Activated CD8-positive, alpha-beta memory T cell treated with anti-CD3 and anti-CD28 coated beads, Interleukin-2, amount 50 U/mL, for 4 hours (primary cell): ENCODE results near the gene ARID3A.

Source experiments
- DNase-seq: peaks from one replicate; pipeline ENCODE4 v3.0.0-alpha.2; 2020

The ARID3A gene

DNA sequence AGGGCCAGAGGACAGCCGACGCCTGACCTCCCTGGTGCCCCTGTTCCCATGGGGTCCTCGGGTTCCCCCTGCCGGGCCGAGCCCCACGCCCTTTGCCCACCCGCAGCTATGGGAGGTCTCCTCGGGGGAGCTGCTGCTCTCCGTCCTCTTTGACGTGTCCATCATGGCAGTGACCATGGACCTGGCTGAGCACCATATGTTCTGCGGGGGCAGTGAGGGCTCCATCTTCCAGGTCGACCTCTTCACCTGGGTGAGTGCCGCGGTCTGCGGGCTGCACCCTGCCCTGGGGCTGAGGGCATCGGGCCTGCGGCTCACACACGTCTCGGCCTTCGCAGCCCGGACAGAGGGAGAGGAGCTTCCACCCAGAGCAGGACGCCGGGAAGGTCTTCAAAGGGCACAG, 64.9 kb downstream of the ARID3A start:
- DNase-seq, result no peak

DNA sequence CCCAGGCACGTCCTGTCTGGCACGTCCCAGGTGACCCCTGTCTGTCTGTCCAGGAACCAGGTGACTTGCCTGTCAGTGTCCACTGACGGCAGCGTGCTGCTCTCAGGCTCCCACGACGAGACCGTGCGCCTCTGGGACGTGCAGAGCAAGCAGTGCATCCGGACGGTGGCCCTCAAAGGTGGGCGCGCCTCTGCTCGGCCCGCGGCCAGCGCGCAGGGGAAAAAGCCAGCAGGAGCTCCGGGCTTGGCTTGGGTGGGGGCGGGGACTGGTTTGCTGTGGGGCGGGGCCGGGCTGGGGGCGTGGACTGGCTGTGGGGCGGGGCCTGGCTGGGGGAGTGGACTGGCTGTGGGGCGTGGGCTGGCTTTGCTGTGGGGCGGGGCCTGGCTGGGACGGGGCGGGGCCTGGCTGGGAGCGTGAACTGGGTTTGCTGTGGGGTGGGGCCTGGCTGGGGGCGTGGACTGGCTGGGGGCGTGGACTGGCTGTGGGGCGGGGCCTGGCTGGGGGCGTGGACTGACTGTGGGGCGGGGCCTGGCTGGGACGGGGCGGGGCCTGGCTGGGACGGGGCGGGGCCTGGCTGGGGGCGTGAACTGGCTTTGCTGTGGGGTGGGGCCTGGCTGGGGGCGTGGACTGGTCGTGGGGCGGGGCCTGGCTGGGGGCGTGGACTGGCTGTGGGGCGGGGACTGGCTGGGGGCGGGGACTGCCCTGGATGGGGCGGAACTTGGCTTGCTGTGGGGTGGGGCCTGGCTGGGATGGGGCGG, 65.5 kb downstream of the ARID3A start:
- peak; percentile 42 for DNase-seq

DNA sequence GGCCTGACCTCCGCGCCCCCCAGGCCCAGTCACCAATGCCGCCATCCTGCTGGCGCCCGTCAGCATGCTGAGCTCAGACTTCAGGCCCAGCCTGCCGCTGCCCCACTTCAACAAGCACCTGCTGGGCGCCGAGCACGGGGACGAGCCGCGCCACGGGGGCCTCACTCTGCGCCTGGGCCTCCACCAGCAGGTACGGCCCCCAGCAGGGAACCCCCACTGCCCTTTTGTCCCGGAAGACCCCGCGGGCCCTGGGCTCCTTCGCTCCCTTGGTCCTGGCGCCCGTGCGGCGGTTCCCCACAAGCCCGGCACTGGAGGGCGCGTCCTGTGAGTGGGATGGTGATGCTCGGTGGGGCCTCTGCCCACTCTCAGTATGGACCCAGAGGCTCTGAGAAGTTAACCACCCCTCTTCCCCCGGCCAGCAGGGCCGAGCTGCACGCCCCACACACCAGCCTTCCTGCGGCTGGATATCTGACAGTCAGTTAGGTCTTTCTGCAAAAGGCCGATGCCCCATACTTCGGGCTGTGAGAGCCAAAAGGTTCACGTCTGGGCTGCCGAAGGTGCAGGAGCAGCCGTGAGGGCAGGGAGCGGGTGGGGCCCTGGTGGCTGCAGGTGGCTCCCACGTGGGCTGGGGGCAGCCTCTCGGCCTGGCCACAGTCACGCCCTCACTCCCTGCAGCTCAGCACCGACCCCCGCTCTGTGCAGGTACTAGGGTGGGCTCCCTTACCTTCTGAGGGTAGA, 66.3 kb downstream of the ARID3A start:
- no peak for DNase-seq

DNA sequence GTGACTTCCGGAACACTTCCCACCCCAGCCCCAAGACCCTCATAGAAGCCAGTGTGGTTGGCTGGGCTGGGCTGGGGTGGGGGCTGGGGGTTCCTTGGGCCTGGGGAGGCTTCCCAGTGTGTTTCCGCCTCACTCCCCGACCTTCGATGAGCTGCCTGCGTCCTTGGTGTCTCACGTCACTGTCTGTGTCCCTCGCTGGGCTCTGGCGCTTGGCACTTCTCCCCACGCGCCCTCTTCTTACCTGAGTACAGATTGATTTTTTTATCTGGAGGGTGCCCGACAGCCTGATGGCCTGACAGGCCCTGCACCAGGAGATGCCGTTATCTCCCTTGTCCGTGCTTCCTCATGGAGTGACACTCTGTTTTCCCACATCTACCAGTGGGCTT, 66.8 kb downstream of the ARID3A start:
- no peak for DNase-seq

DNA sequence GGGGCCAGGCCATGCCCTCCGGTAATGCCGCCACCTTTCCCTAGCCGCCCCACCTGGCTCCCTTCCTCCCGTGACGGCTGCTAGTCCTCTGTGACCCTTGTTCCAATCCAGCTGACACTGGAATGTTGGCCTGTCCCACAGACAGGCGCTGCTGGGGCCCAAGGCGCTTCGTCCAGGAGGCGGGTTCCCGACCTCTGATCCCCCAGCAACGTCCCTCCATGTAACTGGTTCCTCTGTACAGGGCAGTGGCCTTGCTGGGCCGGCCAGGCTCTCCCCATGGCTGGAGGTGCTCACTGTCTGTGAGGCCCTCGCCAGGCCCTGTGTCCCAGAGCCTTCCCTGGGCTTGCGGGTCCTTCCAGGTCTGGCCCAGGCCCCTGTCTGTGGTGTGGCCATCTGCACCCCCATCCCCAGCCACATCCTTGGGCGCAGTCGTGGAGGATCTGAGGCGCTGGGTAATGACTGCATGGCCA, 67.6 kb downstream of the ARID3A start:
- no peak for DNase-seq

DNA sequence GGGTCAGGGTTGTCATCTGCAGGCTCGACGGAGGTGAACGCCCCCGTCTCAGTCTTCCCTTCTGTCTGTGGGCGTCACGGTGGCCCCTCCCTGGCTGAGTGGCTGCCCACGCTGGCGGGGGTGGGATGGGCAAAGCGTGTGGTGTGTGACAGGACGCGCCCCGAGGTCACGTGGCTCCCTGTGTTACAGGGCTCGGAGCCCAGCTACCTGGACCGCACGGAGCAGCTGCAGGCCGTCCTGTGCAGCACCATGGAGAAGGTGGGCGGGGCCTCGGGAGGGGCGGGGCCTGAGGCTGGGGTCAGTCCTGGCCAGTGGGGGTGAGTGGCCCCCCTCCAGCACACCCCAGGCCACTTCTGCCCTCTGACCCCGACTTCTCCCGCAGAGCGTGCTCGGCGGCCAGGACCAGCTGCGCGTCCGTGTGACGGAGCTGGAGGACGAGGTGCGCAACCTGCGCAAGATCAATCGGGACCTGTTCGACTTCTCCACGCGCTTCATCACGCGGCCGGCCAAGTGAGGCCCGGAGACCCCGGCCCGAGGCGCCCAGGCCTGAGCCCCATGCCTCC, 68.1 kb downstream of the ARID3A start:
- DNase-seq, result no peak

DNA sequence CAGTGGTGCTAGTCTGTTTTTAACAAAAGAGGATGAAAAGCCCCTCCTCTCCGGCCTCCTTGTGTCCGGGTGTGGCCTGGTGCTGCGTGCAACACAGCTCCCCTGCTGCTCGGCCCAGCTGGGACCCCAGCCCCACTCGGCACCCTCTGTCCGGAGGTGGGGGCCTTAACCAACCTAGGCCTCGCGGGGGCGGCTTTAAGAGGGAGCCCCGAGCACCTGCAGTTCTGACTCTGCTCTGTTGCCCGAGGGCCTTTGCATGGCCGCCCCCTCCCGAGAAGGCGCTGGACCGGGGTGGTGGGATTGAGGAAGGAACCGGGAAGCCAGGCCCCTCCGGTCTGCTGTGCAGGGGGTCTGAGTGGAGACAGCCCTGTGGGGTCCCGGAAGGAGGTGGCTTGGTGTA, 68.7 kb downstream of the ARID3A start:
- no peak for DNase-seq

DNA sequence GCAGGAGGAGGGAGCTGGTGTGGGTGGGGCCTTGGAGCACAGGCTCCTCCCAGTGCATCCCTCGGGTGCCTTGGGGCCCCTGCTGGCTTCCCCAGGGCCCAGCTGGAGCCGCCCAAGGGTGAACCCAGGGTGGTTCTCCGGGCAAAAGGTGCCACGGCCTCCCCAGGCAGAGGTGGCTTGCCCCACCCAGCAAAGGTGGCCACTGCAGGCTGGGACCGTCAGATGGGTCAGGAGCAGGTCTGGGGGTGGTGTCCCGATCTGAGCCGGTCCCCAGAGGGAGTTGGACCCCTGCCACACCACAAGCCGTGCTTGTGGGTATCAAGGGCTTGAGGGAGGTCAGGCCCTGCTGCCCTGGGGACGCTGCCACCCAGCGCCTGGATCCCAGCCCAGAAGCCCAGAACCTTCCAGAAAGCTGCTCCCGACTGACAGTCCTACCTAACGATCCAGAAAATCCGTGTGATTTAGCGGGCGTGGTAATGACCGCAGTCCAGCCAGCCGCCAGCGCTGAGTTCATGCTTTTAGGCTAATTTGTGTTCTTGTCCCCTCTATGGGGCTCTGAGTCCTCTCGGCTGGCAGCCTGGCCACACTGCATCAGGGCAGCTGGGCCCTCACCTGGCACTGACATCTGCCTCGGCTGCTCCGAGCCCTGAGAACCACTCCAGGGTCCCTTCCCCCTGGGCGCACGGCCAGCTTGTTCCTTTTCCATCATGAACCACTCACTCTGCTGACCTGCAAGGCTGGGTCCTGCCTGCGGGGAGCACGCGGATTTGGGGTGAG, 69.4 kb downstream of the ARID3A start:
- no peak for DNase-seq

DNA sequence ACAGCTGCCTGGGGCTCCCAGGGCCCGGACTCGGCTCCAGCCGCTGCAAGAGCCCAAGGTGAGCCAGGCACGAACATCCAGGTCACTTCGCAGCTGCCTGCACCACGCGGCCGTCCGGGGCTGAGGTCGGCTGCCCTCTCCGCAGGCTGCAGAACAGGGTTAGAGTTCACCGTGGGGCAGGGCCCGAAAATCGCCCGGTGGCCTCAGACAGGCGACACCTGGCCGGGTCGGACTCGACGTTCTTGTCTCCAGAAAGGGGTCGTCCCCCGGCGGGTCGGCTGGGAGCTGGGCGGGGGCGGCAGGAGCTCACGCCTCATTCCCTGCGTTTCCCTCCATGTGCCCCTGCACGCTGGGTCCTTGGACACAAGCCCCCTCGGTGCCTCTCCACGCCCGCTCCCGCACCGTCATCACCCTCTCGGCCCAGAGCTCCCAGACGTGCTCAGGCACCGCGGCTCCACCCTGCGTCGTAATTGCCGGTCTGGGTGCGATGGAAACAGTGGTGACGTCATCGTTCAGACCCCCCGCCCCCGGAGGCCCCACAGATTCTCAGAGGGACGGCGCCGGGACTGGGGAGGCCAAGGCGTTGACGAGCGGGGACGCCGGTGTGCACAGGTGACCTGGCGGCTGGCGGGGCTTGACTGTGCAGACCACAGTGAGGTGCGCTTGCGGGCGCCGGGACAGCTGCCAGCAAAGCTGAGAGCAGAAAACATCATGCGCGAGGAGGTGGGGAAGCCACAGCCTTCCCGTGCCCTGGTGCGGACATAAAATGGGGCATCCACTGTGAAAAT, 70.4 kb downstream of the ARID3A start:
- peak; percentile 81 for DNase-seq

DNA sequence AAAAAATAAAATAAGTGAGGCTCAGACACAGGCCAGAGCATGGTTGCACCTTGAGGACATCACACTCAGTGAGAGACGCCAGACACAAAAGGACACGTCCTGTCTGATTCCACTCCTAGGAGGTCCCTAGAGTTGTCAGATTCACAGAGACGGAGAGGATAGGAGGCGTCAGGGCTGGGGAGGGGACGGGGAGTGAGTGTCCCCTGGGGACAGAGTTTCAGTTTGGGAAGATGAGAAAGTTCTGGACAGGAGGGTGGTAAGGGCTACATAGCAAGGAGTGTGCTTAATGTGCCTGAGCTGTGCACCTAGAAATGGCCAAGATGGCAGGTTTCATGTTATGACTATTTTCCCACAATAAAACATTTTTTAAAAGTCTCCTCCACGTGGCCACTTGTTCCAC, 72.2 kb downstream of the ARID3A start:
- DNase-seq, result no peak

DNA sequence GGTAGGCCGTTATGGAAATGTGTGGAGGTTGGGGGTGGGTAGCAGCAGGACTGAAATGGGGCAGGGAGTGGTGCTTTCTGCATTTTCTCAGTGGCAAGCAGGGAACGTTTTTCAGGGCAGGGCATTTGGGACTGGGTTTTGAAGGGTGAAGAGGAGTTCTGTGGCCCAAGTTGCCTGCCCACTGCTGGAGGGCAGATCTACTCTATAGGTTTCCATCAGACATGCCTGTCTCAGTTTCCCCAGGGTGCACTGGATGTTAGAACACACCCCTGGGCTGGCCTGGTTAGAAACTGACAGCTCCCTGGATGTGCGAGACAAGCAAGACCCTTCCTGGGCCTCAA, 73.5 kb downstream of the ARID3A start:
- no peak for DNase-seq

DNA sequence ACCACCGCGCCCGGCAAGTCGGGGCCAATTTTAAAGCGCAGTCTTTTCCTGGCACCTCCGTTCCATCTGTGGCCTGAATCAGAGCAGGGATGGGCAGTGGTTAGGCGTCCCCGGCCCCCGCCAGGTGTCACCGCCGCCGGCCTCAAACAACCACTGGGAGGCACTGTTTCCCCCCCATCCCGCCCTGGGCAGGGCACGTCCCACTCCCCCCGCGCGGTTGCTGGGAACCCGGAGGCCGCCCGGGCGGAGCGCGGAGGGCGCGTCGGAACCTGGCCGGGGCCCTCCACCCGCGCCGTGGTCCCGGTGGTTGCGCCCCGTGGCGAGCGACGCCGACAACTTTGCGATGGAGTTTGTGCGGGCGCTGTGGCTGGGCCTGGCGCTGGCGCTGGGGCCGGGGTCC, 74.3 kb downstream of the ARID3A start, which contains the start of gene GRIN3B:
TSS of gene GRIN3B (plus strand) at position 325 of the 400 bp plus-strand sequence. CDS start at position 344, 19 bp downstream.
- DNase-seq, result peak; percentile 67

DNA sequence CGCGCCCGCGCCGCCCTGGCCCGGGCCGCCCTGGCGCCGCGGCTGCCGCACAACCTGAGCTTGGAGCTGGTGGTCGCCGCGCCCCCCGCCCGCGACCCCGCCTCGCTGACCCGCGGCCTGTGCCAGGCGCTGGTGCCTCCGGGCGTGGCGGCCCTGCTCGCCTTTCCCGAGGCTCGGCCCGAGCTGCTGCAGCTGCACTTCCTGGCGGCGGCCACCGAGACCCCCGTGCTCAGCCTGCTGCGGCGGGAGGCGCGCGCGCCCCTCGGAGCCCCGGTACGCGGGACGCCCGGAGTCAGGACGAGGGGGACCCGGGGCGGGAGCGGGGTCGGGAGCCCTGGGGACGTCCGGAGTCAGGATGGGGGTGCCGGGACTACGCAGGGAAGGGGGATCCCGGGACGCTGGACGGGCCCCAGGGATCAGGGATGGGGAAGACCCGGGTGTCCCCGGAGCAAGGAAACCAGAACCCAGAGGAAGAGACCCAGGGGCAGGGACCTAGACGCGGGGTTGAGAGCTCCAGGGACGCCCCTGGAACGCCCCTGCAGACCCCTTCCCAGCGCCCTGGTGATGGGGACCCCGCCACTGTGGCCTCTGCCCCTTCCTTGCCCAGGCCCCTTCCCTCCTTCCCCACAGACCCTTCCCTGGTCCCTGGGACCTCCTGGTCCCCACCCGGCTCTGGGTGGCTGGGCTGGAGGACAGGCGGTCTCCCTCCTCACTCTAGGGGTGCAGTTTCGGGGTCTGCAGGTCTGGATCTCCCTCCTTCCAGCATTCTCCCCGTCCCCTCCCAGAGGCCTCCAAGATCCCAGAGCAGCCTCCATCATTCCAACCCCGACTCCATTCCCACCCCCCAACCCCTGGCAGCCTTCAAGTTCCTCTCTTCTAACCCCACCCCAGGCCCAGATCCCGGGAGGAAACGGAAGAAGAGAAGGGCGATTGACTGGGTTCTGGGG, 75.0 kb downstream of the ARID3A start:
- DNase-seq, result no peak

DNA sequence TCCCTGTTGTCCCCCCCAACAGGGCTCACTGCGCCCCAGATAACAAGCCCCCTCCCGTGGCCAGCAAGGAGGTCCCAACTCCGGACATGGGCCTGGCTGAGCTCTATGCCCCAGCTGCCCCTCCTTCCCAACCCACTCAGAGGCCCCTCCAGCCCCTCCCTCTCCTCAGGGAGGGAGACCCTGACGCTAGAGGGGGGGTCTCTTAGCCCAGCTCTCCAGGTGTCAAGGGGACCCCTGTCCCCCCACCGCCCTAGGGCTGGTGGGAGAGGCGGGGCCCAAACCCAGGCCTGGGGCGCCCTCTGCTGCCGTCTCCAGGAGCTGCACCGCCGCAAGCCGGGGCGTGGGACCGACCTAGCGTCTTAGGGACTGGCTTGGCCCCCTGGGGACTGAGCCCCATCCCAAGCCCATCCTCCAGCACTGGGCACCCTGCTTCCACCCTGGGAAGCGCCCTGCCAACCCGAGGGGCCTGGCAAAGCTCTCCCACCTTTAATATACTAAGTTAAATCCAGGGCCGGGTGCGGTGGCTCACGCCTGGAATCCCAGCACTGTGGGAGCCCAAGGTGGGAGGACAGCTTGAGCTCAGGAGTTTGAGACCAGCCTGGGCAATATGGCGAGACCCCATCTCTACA, 75.8 kb downstream of the ARID3A start:
- DNase-seq, result peak; percentile 78

DNA sequence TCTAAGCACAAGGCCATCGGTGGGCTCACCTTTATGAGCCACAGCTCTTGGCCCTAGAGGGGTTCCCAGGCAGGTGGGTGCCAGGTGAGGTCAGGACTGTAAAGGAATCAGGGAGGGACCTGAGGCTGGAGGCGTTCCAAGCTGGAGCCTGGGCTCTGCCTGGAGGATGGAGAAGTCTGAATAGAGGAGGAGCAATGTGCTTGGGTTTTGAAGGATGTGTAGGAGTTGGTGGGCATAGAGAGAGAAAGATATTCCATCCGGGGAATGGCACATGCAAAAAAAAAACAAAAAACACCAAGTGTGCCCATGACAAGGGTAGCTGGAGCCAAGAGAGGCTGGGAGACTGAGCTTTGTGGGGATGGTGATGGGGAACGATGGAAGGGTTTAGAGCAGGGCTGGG, 76.8 kb downstream of the ARID3A start:
- DNase-seq, result no peak

DNA sequence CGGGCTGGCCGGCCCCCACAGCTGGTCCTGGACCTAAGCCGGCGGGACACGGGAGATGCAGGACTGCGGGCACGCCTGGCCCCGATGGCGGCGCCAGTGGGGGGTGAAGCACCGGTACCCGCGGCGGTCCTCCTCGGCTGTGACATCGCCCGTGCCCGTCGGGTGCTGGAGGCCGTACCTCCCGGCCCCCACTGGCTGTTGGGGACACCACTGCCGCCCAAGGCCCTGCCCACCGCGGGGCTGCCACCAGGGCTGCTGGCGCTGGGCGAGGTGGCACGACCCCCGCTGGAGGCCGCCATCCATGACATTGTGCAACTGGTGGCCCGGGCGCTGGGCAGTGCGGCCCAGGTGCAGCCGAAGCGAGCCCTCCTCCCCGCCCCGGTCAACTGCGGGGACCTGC, 77.4 kb downstream of the ARID3A start:
- no peak for DNase-seq

DNA sequence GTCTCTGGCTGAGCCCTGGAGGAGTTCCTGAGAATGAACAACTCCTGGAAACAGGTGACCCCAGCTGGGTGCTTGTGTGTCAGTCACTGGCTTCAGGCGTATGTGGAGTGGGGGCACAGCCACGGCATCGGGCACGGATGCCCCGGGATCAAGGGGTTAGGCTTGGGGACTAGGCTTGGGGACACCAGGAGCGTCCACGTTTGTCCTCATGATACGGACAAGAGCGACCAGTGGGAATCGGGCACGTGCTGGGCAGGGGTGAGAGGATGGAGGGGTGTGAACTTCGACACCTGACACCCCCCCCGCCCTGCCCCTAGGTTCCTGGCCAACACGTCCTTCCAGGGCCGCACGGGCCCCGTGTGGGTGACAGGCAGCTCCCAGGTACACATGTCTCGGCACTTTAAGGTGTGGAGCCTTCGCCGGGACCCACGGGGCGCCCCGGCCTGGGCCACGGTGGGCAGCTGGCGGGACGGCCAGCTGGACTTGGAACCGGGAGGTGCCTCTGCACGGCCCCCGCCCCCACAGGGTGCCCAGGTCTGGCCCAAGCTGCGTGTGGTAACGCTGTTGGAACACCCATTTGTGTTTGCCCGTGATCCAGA, 78.5 kb downstream of the ARID3A start:
- no peak for DNase-seq

DNA sequence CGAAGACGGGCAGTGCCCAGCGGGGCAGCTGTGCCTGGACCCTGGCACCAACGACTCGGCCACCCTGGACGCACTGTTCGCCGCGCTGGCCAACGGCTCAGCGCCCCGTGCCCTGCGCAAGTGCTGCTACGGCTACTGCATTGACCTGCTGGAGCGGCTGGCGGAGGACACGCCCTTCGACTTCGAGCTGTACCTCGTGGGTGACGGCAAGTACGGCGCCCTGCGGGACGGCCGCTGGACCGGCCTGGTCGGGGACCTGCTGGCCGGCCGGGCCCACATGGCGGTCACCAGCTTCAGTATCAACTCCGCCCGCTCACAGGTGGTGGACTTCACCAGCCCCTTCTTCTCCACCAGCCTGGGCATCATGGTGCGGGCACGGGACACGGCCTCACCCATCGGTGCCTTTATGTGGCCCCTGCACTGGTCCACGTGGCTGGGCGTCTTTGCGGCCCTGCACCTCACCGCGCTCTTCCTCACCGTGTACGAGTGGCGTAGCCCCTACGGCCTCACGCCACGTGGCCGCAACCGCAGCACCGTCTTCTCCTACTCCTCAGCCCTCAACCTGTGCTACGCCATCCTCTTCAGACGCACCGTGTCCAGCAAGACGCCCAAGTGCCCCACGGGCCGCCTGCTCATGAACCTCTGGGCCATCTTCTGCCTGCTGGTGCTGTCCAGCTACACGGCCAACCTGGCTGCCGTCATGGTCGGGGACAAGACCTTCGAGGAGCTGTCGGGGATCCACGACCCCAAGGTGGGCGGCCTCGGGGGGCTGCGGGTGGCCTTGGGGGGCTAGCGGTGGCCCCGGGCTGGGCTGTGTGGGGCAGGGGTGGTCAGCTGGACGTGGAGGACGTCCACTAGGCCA, 79.2 kb downstream of the ARID3A start:
- peak; percentile 24 for DNase-seq

DNA sequence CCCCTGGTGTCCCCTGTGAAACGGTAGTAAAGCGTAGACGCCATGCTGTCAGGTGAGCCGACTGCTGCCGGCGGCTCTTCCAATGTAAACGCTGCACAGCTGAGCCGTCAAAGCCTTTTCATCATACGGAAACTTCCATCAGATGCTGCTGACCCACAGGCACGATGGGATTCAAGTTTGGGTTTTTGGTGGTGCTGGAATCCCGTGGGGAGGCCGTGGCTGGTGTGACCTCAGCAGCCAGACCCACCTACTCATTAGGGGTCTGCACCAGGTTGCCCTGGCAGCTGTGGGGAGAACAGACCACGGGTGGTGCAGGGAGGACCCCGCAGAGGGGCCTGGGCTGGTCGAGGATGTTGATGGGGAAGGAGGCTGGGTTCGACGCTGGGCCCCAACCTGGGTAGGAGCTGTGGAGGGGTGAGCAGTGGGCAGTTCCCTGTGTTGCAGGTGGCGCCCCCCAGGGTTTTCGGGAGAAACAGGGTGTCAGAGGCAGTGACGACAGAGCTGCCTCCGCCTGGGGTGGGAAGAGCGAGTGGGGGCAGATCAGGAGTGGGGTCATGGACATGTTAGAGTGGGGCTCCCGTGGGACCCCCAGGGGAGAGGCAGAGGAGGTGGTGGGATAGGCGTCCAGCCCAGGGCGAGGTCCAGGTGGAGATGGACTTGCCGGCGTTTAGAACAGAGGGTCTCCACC, 81.0 kb downstream of the ARID3A start:
- no peak for DNase-seq
